Caco-2 (cell line): ENCODE results near the gene FAM193A. TPM values are rescaled to one million over a fixed set of nuclear protein-coding genes. Genes with fewer than 3 reads are reported as not detected.
"Not testable (repeated sequence)": the region's sequence is repeated elsewhere in the genome, so short reads cannot be mapped to it uniquely, and the experiment has no call there.

Source experiments
- BruUV-seq: library from RNA; stranded (reverse); fragments of 400-500 nt; replicated peaks from 2 replicates; lab custom pipeline; 2021; lab: Mats Ljungman, UMichigan
- CTCF ChIA-PET: fragments of 300-600 bp; sonication (Branson Sonifier 250); formaldehyde crosslinking; loops from one replicate; lab custom pipeline; 2022; ENCODE audit warnings: antibody characterized with exemption; lab: Charles Lee
- POLR2A ChIA-PET: fragments of 300-600 bp; sonication (Branson Sonifier 250); formaldehyde crosslinking; loops from one replicate; lab custom pipeline; 2022; ENCODE audit warnings: antibody characterized with exemption; lab: Charles Lee
- DNase-seq, 2 experiments: peaks; one replicate each; pipeline versions ENCODE4 v3.0.0 to v3.0.0-alpha.2; 2020 to 2022
- H3K27me3 ChIP-seq: replicated peaks from 2 replicates; pipeline ENCODE4 v1.6.0; 2011; ENCODE audit warnings: low read length; ENCODE audit not compliant: control insufficient read depth, insufficient read depth
- H3K36me3 ChIP-seq: 2 replicates; pipeline ENCODE4 v1.5.1; 2011; ENCODE audit warnings: low read length; ENCODE audit not compliant: control insufficient read depth, insufficient read depth
- H3K4me1 ChIP-seq: fragments of 250-450 bp; sonication (Bioruptor Pico); 2 replicates; pipeline ENCODE4 v1.5.1; 2020; ENCODE audit warnings: mild to moderate bottlenecking
- H3K4me3 ChIP-seq: 2 replicates; pipeline ENCODE4 v1.5.1; 2011; ENCODE audit warnings: low read depth, mild to moderate bottlenecking, control low read depth, low read length
- H3K9me3 ChIP-seq: fragments of 250-450 bp; sonication (Bioruptor Pico); 2 replicates; pipeline ENCODE4 v1.5.1; 2020; ENCODE audit warnings: mild to moderate bottlenecking, moderate library complexity
- H3K27ac Mint-ChIP-seq: one replicate; pipeline ENCODE4 v1.8.0; 2022; ENCODE audit warnings: mixed read lengths; ENCODE audit not compliant: unreplicated experiment
- H3K27me3 Mint-ChIP-seq: one replicate; pipeline ENCODE4 v1.8.0; 2022; ENCODE audit warnings: mixed read lengths; ENCODE audit not compliant: insufficient read depth, unreplicated experiment
- H3K36me3 Mint-ChIP-seq: one replicate; pipeline ENCODE4 v1.8.0; 2022; ENCODE audit warnings: mild to moderate bottlenecking, mixed read lengths; ENCODE audit not compliant: insufficient read depth, unreplicated experiment
- H3K4me1 Mint-ChIP-seq: one replicate; pipeline ENCODE4 v1.8.0; 2022; ENCODE audit warnings: low read depth, mixed read lengths; ENCODE audit not compliant: unreplicated experiment
- H3K4me3 Mint-ChIP-seq: one replicate; pipeline ENCODE4 v1.8.0; 2022; ENCODE audit warnings: mild to moderate bottlenecking, moderate library complexity, mixed read lengths; ENCODE audit not compliant: unreplicated experiment
- H3K9me3 Mint-ChIP-seq: one replicate; pipeline ENCODE4 v1.8.0; 2022; ENCODE audit warnings: mixed read lengths; ENCODE audit not compliant: unreplicated experiment
- intact Hi-C: fragments of 100-400 bp; cut with micrococcal nuclease; formaldehyde crosslinking; loops from one replicate; pipeline ENCODE4 v1.10.0; 2022; ENCODE audit not compliant: unreplicated experiment
- total RNA-seq: library from RNA; stranded (reverse); gene quantifications from 2 replicates; pipeline ENCODE4 v1.2.3, GENCODE V29; 2022
- TF ChIP-seq, protein P1 (sequence below), 2 experiments: fragments of 200-600 bp in 1 of 2; IDR thresholded peaks; 1 replicate in 1 of 2; 2 replicates in 1 of 2; pipeline versions ENCODE4 v1.5.1 to v1.8.0; 2011 to 2022; ENCODE audit warnings: antibody characterized with exemption in 1 of 2, control low read depth in 1 of 2, inconsistent platforms in 1 of 2, low read depth in 1 of 2, low read length in 1 of 2, mild to moderate bottlenecking in 1 of 2, moderate library complexity in 1 of 2; ENCODE audit not compliant: insufficient read depth in 1 of 2, severe bottlenecking in 1 of 2, unreplicated experiment in 1 of 2

The FAM193A gene
- total RNA-seq, 1 experiment from 2014 or later, result 28.7 TPM

DNA sequence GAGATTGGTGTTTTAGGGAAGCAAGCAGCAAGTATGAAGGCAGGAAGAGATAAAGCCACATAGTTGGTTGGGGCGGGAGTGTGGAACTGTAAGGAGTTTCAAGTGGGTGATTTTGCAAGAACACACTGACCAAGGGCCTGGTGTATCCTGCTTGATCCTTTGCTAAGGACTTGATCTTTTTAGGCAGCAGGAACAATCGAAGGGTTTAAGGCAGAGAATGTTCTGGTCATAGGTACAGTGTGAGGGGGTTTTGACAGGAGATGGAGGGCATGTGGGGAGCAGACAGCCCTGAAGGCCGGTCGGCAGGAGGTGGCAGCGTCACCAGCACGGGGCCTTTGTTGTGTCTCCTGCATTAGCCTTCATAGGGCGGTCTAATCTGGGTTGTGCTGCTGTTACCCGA lies 54.7 kb downstream of the FAM193A start:
- Mint-ChIP-seq H3K27ac (no peak overlapping the region), H3K36me3 (peaks cover 15% of the 10 kb centered on the region), H3K27me3 (no peaks in the 10 kb centered on the region), H3K4me3 (no peak overlapping the region), H3K4me1 (peaks cover 10% of the 10 kb centered on the region), H3K9me3 (no peaks in the 10 kb centered on the region)
- H3K4me3 ChIP-seq, result no peak overlapping the region
- no TSS peak for BruUV-seq
- H3K27me3 ChIP-seq, result no peaks in the 10 kb centered on the region
- intact Hi-C loops, result no loop called here
- ChIA-PET POLR2A (no interaction called here), CTCF (no interaction called here)
- H3K9me3 ChIP-seq, result no peaks in the 10 kb centered on the region
- DNase-seq, result no peak
- no peaks in the 10 kb centered on the region for H3K4me1 ChIP-seq
- TF ChIP-seq, protein P1, sequence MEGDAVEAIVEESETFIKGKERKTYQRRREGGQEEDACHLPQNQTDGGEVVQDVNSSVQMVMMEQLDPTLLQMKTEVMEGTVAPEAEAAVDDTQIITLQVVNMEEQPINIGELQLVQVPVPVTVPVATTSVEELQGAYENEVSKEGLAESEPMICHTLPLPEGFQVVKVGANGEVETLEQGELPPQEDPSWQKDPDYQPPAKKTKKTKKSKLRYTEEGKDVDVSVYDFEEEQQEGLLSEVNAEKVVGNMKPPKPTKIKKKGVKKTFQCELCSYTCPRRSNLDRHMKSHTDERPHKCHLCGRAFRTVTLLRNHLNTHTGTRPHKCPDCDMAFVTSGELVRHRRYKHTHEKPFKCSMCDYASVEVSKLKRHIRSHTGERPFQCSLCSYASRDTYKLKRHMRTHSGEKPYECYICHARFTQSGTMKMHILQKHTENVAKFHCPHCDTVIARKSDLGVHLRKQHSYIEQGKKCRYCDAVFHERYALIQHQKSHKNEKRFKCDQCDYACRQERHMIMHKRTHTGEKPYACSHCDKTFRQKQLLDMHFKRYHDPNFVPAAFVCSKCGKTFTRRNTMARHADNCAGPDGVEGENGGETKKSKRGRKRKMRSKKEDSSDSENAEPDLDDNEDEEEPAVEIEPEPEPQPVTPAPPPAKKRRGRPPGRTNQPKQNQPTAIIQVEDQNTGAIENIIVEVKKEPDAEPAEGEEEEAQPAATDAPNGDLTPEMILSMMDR (IDR thresholded peaks at IDR 0.05; ENCODE audit: insufficient read depth in 1 of 2, low read depth in 1 of 2, low read length in 1 of 2, severe bottlenecking in 1 of 2, unreplicated experiment in 1 of 2), result no peak
- H3K36me3 ChIP-seq, result no peaks in the 10 kb centered on the region

DNA sequence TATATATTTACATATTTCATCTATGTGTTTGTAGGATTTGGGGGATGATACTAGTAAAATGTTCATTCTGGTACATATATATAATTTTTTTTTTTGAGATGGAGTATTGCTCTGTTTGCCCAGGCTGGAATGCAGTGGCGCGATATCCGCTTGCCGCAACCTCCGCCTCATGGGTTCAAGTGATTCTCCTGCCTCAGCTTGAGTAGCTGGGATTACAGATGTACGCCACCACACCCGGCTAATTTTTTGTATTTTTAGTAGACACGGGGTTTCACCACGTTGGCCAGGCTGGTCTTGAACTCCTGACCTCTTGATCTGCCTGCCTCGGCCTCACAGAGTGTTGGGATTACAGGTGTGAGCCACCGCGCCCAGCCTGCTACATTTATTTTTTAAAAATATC lies 55.6 kb downstream of the FAM193A start:
- DNase-seq, POLR2A ChIA-PET, H3K4me1 ChIP-seq, CTCF ChIA-PET, H3K27me3 ChIP-seq, H3K36me3 ChIP-seq, intact Hi-C loops, H3K27me3 Mint-ChIP-seq, H3K27ac Mint-ChIP-seq, BruUV-seq, H3K9me3 ChIP-seq, H3K4me3 ChIP-seq, H3K9me3 Mint-ChIP-seq, H3K4me3 Mint-ChIP-seq: not testable (repeated sequence)
- H3K36me3 Mint-ChIP-seq, result peaks cover 21% of the 10 kb centered on the region
- H3K4me1 Mint-ChIP-seq, result peaks cover 10% of the 10 kb centered on the region

DNA sequence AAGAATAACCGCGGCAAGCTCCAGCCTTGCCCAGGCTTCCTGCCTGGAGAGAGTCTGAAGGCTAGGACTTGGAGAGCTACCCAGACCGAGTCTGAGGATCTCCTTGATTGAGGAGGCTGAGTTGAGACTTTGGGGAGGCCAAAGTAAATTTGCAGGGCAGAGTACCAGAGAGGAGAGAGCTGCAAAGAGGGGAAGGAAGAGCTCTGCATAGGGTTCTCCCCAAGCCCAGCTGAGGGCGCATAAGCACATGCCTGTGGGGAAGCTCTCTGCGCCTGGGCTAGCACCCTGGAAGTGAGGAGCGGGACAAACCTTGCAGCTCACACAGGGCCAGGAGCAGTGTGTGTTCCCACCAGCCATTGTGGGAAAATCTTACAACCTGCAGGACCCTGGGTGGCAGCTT lies 56.1 kb downstream of the FAM193A start:
- BruUV-seq, result no TSS peak
- H3K4me3 Mint-ChIP-seq, result no peak overlapping the region
- peaks cover 27% of the 10 kb centered on the region for H3K36me3 Mint-ChIP-seq
- ChIA-PET POLR2A (no interaction called here), CTCF (no interaction called here)
- TF ChIP-seq, protein P1 (IDR thresholded peaks at IDR 0.05; ENCODE audit: insufficient read depth in 1 of 2, low read depth in 1 of 2, low read length in 1 of 2, severe bottlenecking in 1 of 2, unreplicated experiment in 1 of 2), result no peak
- DNase-seq, result no peak
- H3K27me3 Mint-ChIP-seq, result no peaks in the 10 kb centered on the region
- H3K36me3 ChIP-seq, result no peaks in the 10 kb centered on the region
- no peaks in the 10 kb centered on the region for H3K4me1 ChIP-seq
- no peak overlapping the region for H3K27ac Mint-ChIP-seq
- H3K9me3 Mint-ChIP-seq, result no peaks in the 10 kb centered on the region
- H3K4me3 ChIP-seq, result no peak overlapping the region
- H3K27me3 ChIP-seq, result no peaks in the 10 kb centered on the region
- H3K9me3 ChIP-seq, result no peaks in the 10 kb centered on the region
- intact Hi-C loops, result no loop called here
- peaks cover 10% of the 10 kb centered on the region for H3K4me1 Mint-ChIP-seq

DNA sequence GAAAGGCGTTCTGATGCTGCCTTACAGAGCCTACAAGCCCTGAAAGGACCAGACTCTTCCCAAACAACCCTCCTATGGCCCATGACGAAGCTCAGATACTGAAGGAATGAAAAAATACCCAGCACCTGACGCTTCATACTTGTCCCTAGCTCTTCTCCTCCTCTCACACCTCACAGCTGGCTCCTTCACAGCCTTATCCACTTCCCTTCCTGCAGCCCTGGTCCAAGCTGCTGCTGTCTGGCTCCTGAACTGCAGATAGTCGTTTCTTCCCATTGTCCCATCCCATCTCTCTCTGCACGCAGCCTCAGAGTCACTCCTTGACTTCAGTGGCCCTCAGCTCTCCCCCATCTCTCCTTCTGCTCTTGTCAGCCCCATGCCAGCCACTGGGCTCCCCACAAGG lies 56.6 kb downstream of the FAM193A start:
- Mint-ChIP-seq H3K4me3 (no peak overlapping the region), H3K9me3 (no peaks in the 10 kb centered on the region), H3K27ac (no peak overlapping the region), H3K4me1 (peaks cover 10% of the 10 kb centered on the region), H3K36me3 (peaks cover 28% of the 10 kb centered on the region), H3K27me3 (no peaks in the 10 kb centered on the region)
- H3K4me3 ChIP-seq, result no peak overlapping the region
- ChIA-PET POLR2A (interaction anchor here (0.6 kb wide), 1 partner anchor 324 kb away, joined by 3 read pairs; no protein-coding TSS in a partner anchor), CTCF (no interaction called here)
- no peaks in the 10 kb centered on the region for H3K36me3 ChIP-seq
- intact Hi-C loops, result no loop called here
- no peaks in the 10 kb centered on the region for H3K27me3 ChIP-seq
- no peaks in the 10 kb centered on the region for H3K4me1 ChIP-seq
- TF ChIP-seq, protein P1 (IDR thresholded peaks at IDR 0.05; ENCODE audit: insufficient read depth in 1 of 2, low read depth in 1 of 2, low read length in 1 of 2, severe bottlenecking in 1 of 2, unreplicated experiment in 1 of 2), result no peak
- no peak for DNase-seq
- no peaks in the 10 kb centered on the region for H3K9me3 ChIP-seq
- no TSS peak for BruUV-seq
